Left ventricle myocardium inferior (tissue), 1 donor: ENCODE data around the gene ZNF496. TPM values are rescaled to one million over a fixed set of nuclear protein-coding genes. Genes with fewer than 3 reads are reported as not detected.
"Not testable (repeated sequence)": the region's sequence is repeated elsewhere in the genome, so short reads cannot be mapped to it uniquely, and the experiment has no call there.

Experiments used
- DNase-seq: peaks from one replicate; pipeline ENCODE4 v3.0.0-alpha.2; 2020
- H3K27ac ChIP-seq: fragments of 200-600 bp; replicated peaks from 2 replicates; pipeline ENCODE4 v1.8.0; 2021
- H3K27me3 ChIP-seq: fragments of 200-600 bp; 2 replicates; pipeline ENCODE4 v1.8.0; 2021; ENCODE audit warnings: low read depth
- H3K36me3 ChIP-seq: fragments of 200-600 bp; 2 replicates; pipeline ENCODE4 v1.8.0; 2021
- H3K4me1 ChIP-seq: fragments of 200-600 bp; 2 replicates; pipeline ENCODE4 v1.8.0; 2021
- H3K4me3 ChIP-seq: fragments of 200-600 bp; 2 replicates; pipeline ENCODE4 v1.8.0; 2021; ENCODE audit warnings: mild to moderate bottlenecking, moderate library complexity
- H3K9me3 ChIP-seq: fragments of 200-600 bp; replicated peaks from 2 replicates; pipeline ENCODE4 v1.8.0; 2021
- CTCF ChIP-seq: fragments of 200-600 bp; IDR thresholded peaks from 2 replicates; pipeline ENCODE4 v1.8.0; 2021; ENCODE audit warnings: antibody characterized with exemption, mild to moderate bottlenecking, borderline replicate concordance
- intact Hi-C: fragments of 100-400 bp; cut with micrococcal nuclease; formaldehyde crosslinking; loops from one replicate; pipeline ENCODE4 v1.11.0; 2022
- long read RNA-seq: library from polyadenylated mRNA; unstranded; transcript quantifications from one replicate; pipeline ENCODE4 v2.0.0, GENCODE V29; 2021
- total RNA-seq: library from RNA; stranded (reverse); fragmentation: NEBNext Ultra II Directional; extraction: Animal tissue kit (Norgen Biotek cat#: 25700); gene quantifications from one replicate; pipeline ENCODE4 v1.2.1, GENCODE V29; 2021
- donor health status: DM: no; HTN: yes; CAD: no; lungs with severe emphysema.

The ZNF496 gene
- 12.8 TPM for total RNA-seq
- long read RNA-seq, full-length matches to known transcripts = 4 of 31 reads
- long read RNA-seq, partial matches to known transcripts = 4 of 31 reads
- long read RNA-seq, other reads (novel, unspliced or antisense) = 23 of 31 reads

- peaks cover 72% of the 10 kb centered on the region for H3K4me1 ChIP-seq
- no peaks in the 10 kb centered on the region for H3K9me3 ChIP-seq
- intact Hi-C loops = no loop called here
- no peaks in the 10 kb centered on the region for H3K27me3 ChIP-seq
- DNase-seq = peak; percentile 82
- peak within 1 kb of the TSS; percentile 95 for H3K27ac ChIP-seq
- peaks cover 32% of the 10 kb centered on the region for H3K36me3 ChIP-seq
- peak within 1 kb of the TSS; percentile 98 for H3K4me3 ChIP-seq
- TF ChIP-seq CTCF = peak; percentile 16
These were observed at the start of gene ZNF496 for GRCh38 chr1:247331525-247332214. TSS of gene ZNF496 (minus strand) at chr1:247331867. CDS start at chr1:247329578, 2,289 bp downstream.

GRCh38 chr1:247378334-247379073, 46.8 kb upstream of the ZNF496 start:
- no peaks in the 10 kb centered on the region for H3K9me3 ChIP-seq
- no peaks in the 10 kb centered on the region for H3K36me3 ChIP-seq
- peaks cover 24% of the 10 kb centered on the region for H3K27me3 ChIP-seq
- DNase-seq = no peak
- no peak overlapping the region for H3K4me3 ChIP-seq
- intact Hi-C loops = no loop called here
- H3K27ac ChIP-seq = no peak overlapping the region
- H3K4me1 ChIP-seq = peaks cover 5% of the 10 kb centered on the region
- no peak for TF ChIP-seq CTCF

- H3K4me3 ChIP-seq, H3K4me1 ChIP-seq, intact Hi-C loops, H3K27ac ChIP-seq, DNase-seq, H3K9me3 ChIP-seq, H3K36me3 ChIP-seq: not testable (repeated sequence)
- H3K27me3 ChIP-seq = peaks cover 24% of the 10 kb centered on the region
These were observed 46.0 kb upstream of the ZNF496 start for GRCh38 chr1:247377656-247378055.

GRCh38 chr1:247376659-247377058, 45.0 kb upstream of the ZNF496 start:
- intact Hi-C loops = no loop called here
- H3K27me3 ChIP-seq = peaks cover 24% of the 10 kb centered on the region
- no peak overlapping the region for H3K4me3 ChIP-seq
- no peak overlapping the region for H3K27ac ChIP-seq
- H3K4me1 ChIP-seq = peaks cover 9% of the 10 kb centered on the region
- no peak for TF ChIP-seq CTCF
- DNase-seq = no peak
- no peaks in the 10 kb centered on the region for H3K36me3 ChIP-seq
- H3K9me3 ChIP-seq = no peaks in the 10 kb centered on the region

GRCh38 chr1:247375747-247376146, 44.1 kb upstream of the ZNF496 start:
- no peak overlapping the region for H3K27ac ChIP-seq
- H3K4me3 ChIP-seq = no peak overlapping the region
- intact Hi-C loops = no loop called here
- no peaks in the 10 kb centered on the region for H3K9me3 ChIP-seq
- H3K27me3 ChIP-seq = peaks cover 29% of the 10 kb centered on the region
- H3K36me3 ChIP-seq = no peaks in the 10 kb centered on the region
- TF ChIP-seq CTCF = no peak
- H3K4me1 ChIP-seq = peaks cover 9% of the 10 kb centered on the region
- no peak for DNase-seq

GRCh38 chr1:247374651-247375334, 43.1 kb upstream of the ZNF496 start:
- H3K27ac ChIP-seq, intact Hi-C loops, H3K9me3 ChIP-seq, H3K4me3 ChIP-seq, H3K36me3 ChIP-seq, H3K4me1 ChIP-seq, DNase-seq: not testable (repeated sequence)
- peaks cover 34% of the 10 kb centered on the region for H3K27me3 ChIP-seq
